Measurements from ENCODE around the gene CLEC19A. TPM values are rescaled to one million over a fixed set of nuclear protein-coding genes. Genes with fewer than 3 reads are reported as not detected.

The CLEC19A gene
- not detected for total RNA-seq

- TF ChIP-seq CTCF (IDR thresholded peaks at IDR 0.05), result no peak
- ATAC-seq (ENCODE audit: insufficient number of reproducible peaks, low FRiP score, low read depth), result no peak
Measured at GRCh38 chr16:19285431-19285830, at the start of gene CLEC19A. TSS of gene CLEC19A (plus strand) at chr16:19285731. CDS start at chr16:19285852, 121 bp downstream.

GRCh38 chr16:19235886-19236285 lies 49.6 kb upstream of the CLEC19A start:
- no peak overlapping the region for H3K27ac ChIP-seq
- H3K27me3 ChIP-seq (replicated peaks; ENCODE audit: insufficient read depth), result no peaks in the 10 kb centered on the region
- H3K4me1 ChIP-seq (ENCODE audit: control insufficient read depth in 1 of 2, low read depth in 2 of 2), result no peaks in the 10 kb centered on the region
- no peaks in the 10 kb centered on the region for H3K36me3 ChIP-seq
- TF ChIP-seq CTCF (IDR thresholded peaks at IDR 0.05), result no peak
- peaks cover 11% of the 10 kb centered on the region for H3K9me3 ChIP-seq
- ATAC-seq (ENCODE audit: insufficient number of reproducible peaks, low FRiP score, low read depth) (no peak), DNase-seq (ENCODE audit: low spot score) (no peak)
- H3K4me3 ChIP-seq, result no peak overlapping the region

More at GRCh38 chr16:19285431-19285830, at the start of gene CLEC19A:
- no peaks in the 10 kb centered on the region for H3K36me3 ChIP-seq
- no peak for DNase-seq (ENCODE audit: low spot score)
- H3K4me1 ChIP-seq (ENCODE audit: control insufficient read depth in 1 of 2, low read depth in 2 of 2), result no peaks in the 10 kb centered on the region
- H3K27me3 ChIP-seq (replicated peaks; ENCODE audit: insufficient read depth), result no peaks in the 10 kb centered on the region
- no peak within 1 kb of the TSS for H3K27ac ChIP-seq
- no peak within 1 kb of the TSS for H3K4me3 ChIP-seq
- no peaks in the 10 kb centered on the region for H3K9me3 ChIP-seq

- no peaks in the 10 kb centered on the region for H3K4me1 ChIP-seq (ENCODE audit: control insufficient read depth in 1 of 2, low read depth in 2 of 2)
- H3K27me3 ChIP-seq (replicated peaks; ENCODE audit: insufficient read depth), result no peaks in the 10 kb centered on the region
- TF ChIP-seq CTCF (IDR thresholded peaks at IDR 0.05), result no peak
- H3K9me3 ChIP-seq, result peaks cover 11% of the 10 kb centered on the region
- DNase-seq (ENCODE audit: low spot score) (no peak), ATAC-seq (ENCODE audit: insufficient number of reproducible peaks, low FRiP score, low read depth) (no peak)
- H3K27ac ChIP-seq, result no peak overlapping the region
- no peak overlapping the region for H3K4me3 ChIP-seq
- H3K36me3 ChIP-seq, result no peaks in the 10 kb centered on the region
Measured at GRCh38 chr16:19236561-19237209, 48.8 kb upstream of the CLEC19A start.

GRCh38 chr16:19238406-19238805 lies 47.1 kb upstream of the CLEC19A start:
- Histone ChIP-seq H3K27me3 (replicated peaks; ENCODE audit: insufficient read depth) (no peaks in the 10 kb centered on the region), H3K4me1 (ENCODE audit: control insufficient read depth in 1 of 2, low read depth in 2 of 2) (no peaks in the 10 kb centered on the region), H3K9me3 (peaks cover 11% of the 10 kb centered on the region), H3K36me3 (no peaks in the 10 kb centered on the region), H3K4me3 (no peak overlapping the region), H3K27ac (no peak overlapping the region)
- no peak for TF ChIP-seq CTCF (IDR thresholded peaks at IDR 0.05)
- DNase-seq (ENCODE audit: low spot score) (no peak), ATAC-seq (ENCODE audit: insufficient number of reproducible peaks, low FRiP score, low read depth) (no peak)

- no peak for ATAC-seq (ENCODE audit: insufficient number of reproducible peaks, low FRiP score, low read depth)
- H3K4me3 ChIP-seq, result no peak overlapping the region
- TF ChIP-seq CTCF (IDR thresholded peaks at IDR 0.05), result no peak
- H3K9me3 ChIP-seq, result peaks cover 10% of the 10 kb centered on the region
- DNase-seq (ENCODE audit: low spot score), result no peak
- H3K4me1 ChIP-seq (ENCODE audit: control insufficient read depth in 1 of 2, low read depth in 2 of 2), result no peaks in the 10 kb centered on the region
- H3K36me3 ChIP-seq, result no peaks in the 10 kb centered on the region
- no peaks in the 10 kb centered on the region for H3K27me3 ChIP-seq (replicated peaks; ENCODE audit: insufficient read depth)
- H3K27ac ChIP-seq, result no peak overlapping the region
Measured at GRCh38 chr16:19239511-19240155, 45.9 kb upstream of the CLEC19A start.
